ENCODE results near the gene KCNQ1. TPM values are rescaled to one million over a fixed set of nuclear protein-coding genes. Genes with fewer than 3 reads are reported as not detected.

KCNQ1 gene
- total and polyA plus RNA-seq, 2 donors (not counting 1 experiment from before 2014, with no cell fraction given) = not detected

DNA sequence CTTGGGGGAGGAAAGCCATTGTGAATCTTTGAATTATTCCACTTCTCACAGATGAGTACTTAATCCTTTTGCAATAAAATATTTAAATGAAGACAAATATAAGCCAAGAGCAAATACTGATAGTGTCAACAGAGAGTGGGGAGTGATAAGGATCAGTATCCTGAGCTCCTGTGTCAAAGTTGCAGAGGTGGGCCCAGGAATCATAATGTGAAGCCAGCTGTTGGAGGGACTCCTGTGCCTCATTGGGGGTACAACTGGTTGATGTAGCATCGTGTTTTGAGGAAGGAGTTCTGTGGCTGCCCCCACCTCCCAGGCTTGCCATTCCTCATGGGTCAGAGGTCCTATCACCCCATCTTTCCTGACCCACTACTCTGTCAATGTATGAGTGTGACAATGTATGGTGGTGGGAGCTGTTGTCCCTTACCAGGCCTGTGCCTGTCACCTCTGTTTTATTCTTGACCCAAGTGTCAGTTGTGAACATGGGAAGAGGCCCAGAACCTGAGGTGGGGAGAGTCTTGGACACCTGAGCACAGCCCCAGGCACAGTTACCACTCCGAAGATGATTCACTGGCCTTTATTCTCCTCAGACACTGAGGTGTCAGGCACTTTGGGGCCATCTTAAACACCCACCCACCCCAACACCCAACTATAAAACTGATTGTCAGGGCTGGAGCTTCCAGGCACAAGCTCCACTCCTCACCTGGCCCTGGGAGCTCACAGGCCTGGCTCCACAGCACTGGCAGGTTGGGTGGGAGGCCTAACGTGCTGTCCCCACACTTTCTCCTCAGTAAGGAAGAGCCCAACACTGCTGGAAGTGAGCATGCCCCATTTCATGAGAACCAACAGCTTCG, 216.6 kb downstream of the KCNQ1 start:
- H3K9me3 ChIP-seq (ENCODE audit: control insufficient read depth, insufficient read depth, low read depth, low read length) = no peaks in the 10 kb centered on the region
- no peaks in the 10 kb centered on the region for H3K27me3 ChIP-seq (ENCODE audit: control insufficient read depth, insufficient read depth, low read length)
- H3K4me1 ChIP-seq (ENCODE audit: control insufficient read depth, extremely low read depth, insufficient read depth, low read length) = no peaks in the 10 kb centered on the region
- no peak for DNase-seq (ENCODE audit: low read depth in 2 of 2)
- H3K4me3 ChIP-seq (replicated peaks in 1 of 4; ENCODE audit: control extremely low read depth in 1 of 4, insufficient read depth in 1 of 4, low read depth in 3 of 4, low read length in 4 of 4) = no peak overlapping the region
- TF ChIP-seq, protein P1, sequence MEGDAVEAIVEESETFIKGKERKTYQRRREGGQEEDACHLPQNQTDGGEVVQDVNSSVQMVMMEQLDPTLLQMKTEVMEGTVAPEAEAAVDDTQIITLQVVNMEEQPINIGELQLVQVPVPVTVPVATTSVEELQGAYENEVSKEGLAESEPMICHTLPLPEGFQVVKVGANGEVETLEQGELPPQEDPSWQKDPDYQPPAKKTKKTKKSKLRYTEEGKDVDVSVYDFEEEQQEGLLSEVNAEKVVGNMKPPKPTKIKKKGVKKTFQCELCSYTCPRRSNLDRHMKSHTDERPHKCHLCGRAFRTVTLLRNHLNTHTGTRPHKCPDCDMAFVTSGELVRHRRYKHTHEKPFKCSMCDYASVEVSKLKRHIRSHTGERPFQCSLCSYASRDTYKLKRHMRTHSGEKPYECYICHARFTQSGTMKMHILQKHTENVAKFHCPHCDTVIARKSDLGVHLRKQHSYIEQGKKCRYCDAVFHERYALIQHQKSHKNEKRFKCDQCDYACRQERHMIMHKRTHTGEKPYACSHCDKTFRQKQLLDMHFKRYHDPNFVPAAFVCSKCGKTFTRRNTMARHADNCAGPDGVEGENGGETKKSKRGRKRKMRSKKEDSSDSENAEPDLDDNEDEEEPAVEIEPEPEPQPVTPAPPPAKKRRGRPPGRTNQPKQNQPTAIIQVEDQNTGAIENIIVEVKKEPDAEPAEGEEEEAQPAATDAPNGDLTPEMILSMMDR (conservative IDR thresholded peaks at IDR 0.05 in 1 of 2, IDR thresholded peaks at IDR 0.05 in 1 of 2; ENCODE audit: low read depth in 1 of 2, low read length in 2 of 2) = no peak
- TF ChIP-seq EZH2 (IDR thresholded peaks at IDR 0.05; ENCODE audit: low read length, missing control alignments) = no peak
- no peaks in the 10 kb centered on the region for H4K20me1 ChIP-seq (ENCODE audit: control insufficient read depth, extremely low read depth, insufficient read depth, low read length)
- no peaks in the 10 kb centered on the region for H3K79me2 ChIP-seq (ENCODE audit: control insufficient read depth, insufficient read depth, low read length)
- no peak overlapping the region for H3K4me2 ChIP-seq (ENCODE audit: extremely low read depth, insufficient read depth, low read length)
- no peak overlapping the region for H2AFZ ChIP-seq (ENCODE audit: low read length)
- no peaks in the 10 kb centered on the region for H3K36me3 ChIP-seq (ENCODE audit: control insufficient read depth, insufficient read depth, low read length)
- H3K27ac ChIP-seq (ENCODE audit: insufficient read depth, low read length) = no peak overlapping the region
- no peak overlapping the region for H3K9ac ChIP-seq (ENCODE audit: insufficient read depth, low read length)

DNA sequence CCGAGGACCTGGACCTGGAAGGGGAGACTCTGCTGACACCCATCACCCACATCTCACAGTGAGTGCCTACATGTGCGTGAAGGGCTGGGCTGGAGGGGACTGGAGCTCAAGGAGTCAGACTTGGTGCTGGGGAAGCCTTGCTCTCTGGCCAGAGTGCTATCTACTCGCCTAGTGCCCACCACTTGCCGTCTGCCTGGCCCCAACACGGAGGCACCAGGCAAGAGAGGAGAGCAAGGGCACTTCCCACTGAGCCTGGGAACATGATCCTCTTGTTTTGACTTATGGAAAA, 217.2 kb downstream of the KCNQ1 start:
- no peak overlapping the region for H3K9ac ChIP-seq (ENCODE audit: insufficient read depth, low read length)
- H3K9me3 ChIP-seq (ENCODE audit: control insufficient read depth, insufficient read depth, low read depth, low read length) = no peaks in the 10 kb centered on the region
- TF ChIP-seq EZH2 (IDR thresholded peaks at IDR 0.05; ENCODE audit: low read length, missing control alignments) = no peak
- TF ChIP-seq, protein P1 (conservative IDR thresholded peaks at IDR 0.05 in 1 of 2, IDR thresholded peaks at IDR 0.05 in 1 of 2; ENCODE audit: low read depth in 1 of 2, low read length in 2 of 2) = no peak
- H3K27me3 ChIP-seq (ENCODE audit: control insufficient read depth, insufficient read depth, low read length) = no peaks in the 10 kb centered on the region
- no peak overlapping the region for H3K4me3 ChIP-seq (replicated peaks in 1 of 4; ENCODE audit: control extremely low read depth in 1 of 4, insufficient read depth in 1 of 4, low read depth in 3 of 4, low read length in 4 of 4)
- no peaks in the 10 kb centered on the region for H4K20me1 ChIP-seq (ENCODE audit: control insufficient read depth, extremely low read depth, insufficient read depth, low read length)
- DNase-seq (ENCODE audit: low read depth in 2 of 2) = no peak
- H3K4me1 ChIP-seq (ENCODE audit: control insufficient read depth, extremely low read depth, insufficient read depth, low read length) = no peaks in the 10 kb centered on the region
- no peak overlapping the region for H3K27ac ChIP-seq (ENCODE audit: insufficient read depth, low read length)
- H2AFZ ChIP-seq (ENCODE audit: low read length) = no peak overlapping the region
- H3K36me3 ChIP-seq (ENCODE audit: control insufficient read depth, insufficient read depth, low read length) = no peaks in the 10 kb centered on the region
- no peaks in the 10 kb centered on the region for H3K79me2 ChIP-seq (ENCODE audit: control insufficient read depth, insufficient read depth, low read length)
- H3K4me2 ChIP-seq (ENCODE audit: extremely low read depth, insufficient read depth, low read length) = no peak overlapping the region

DNA sequence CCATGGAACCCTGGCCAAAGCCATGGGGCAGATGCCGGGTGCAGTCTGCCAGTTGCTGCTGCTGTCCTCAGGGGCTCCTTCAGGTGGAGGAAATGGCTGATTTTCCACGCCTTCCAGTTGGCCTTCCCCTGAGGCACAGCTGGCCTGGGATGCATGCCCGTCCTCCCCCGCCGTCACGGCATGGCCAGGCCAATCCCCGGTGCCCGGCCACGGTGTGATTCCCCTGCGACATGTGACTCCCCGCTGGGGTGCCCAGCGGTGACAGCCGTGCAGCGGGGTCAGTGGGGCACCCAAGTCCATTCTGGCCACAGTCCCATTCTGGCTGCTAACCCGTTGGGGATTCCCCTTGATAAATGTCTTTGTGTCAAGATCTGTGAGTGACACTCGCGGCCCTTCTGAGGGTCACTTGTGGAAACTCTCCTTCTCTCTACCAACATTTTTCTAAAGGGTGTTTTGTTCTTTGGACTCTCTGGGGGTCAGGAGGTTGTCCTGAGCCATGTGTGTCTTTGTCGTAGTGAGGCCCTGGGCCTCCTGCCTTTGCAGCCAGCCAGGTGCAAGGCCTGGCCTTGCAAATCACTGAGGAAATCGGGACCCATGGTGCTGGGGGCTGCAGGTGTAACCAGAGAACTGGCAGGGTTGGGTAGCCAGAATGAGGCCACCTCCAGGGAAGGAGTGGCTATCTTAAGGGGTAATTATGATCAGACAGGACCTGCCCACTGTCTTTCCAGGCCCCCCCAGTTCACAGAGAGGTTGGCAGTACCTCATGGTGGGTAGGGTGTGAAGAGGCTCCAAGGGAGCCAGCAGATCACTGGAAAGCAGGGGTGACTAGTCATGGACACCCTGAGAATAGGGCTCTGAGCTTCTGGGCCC, 217.9 kb downstream of the KCNQ1 start:
- Histone ChIP-seq H3K4me2 (ENCODE audit: extremely low read depth, insufficient read depth, low read length) (no peak overlapping the region), H3K9ac (ENCODE audit: insufficient read depth, low read length) (no peak overlapping the region), H3K9me3 (ENCODE audit: control insufficient read depth, insufficient read depth, low read depth, low read length) (no peaks in the 10 kb centered on the region), H3K27me3 (ENCODE audit: control insufficient read depth, insufficient read depth, low read length) (no peaks in the 10 kb centered on the region), H3K27ac (ENCODE audit: insufficient read depth, low read length) (no peak overlapping the region), H2AFZ (ENCODE audit: low read length) (no peak overlapping the region), H3K79me2 (ENCODE audit: control insufficient read depth, insufficient read depth, low read length) (no peaks in the 10 kb centered on the region), H3K4me1 (ENCODE audit: control insufficient read depth, extremely low read depth, insufficient read depth, low read length) (no peaks in the 10 kb centered on the region), H3K4me3 (replicated peaks in 1 of 4; ENCODE audit: control extremely low read depth in 1 of 4, insufficient read depth in 1 of 4, low read depth in 3 of 4, low read length in 4 of 4) (no peak overlapping the region), H3K36me3 (ENCODE audit: control insufficient read depth, insufficient read depth, low read length) (no peaks in the 10 kb centered on the region), H4K20me1 (ENCODE audit: control insufficient read depth, extremely low read depth, insufficient read depth, low read length) (no peaks in the 10 kb centered on the region)
- TF ChIP-seq, protein P1 (conservative IDR thresholded peaks at IDR 0.05 in 1 of 2, IDR thresholded peaks at IDR 0.05 in 1 of 2; ENCODE audit: low read depth in 1 of 2, low read length in 2 of 2) = no peak
- no peak for TF ChIP-seq EZH2 (IDR thresholded peaks at IDR 0.05; ENCODE audit: low read length, missing control alignments)
- DNase-seq (ENCODE audit: low read depth in 2 of 2) = no peak

Measured in fibroblast of lung (primary cell).